A549 treated with CpdA at 1 μM for 4 hours (cell line): Measurements from ENCODE around the gene CTSD. TPM values are rescaled to one million over a fixed set of nuclear protein-coding genes. Genes with fewer than 3 reads are reported as not detected.

Source experiments
- total RNA-seq: library from RNA; stranded (reverse); fragments of 200-300 nt; extraction: Qiagen RNA extraction; gene quantifications from 5 replicates; pipeline ENCODE4 v1.2.3, GENCODE V29; 2022; ENCODE audit warnings: low read depth

CTSD gene
- total RNA-seq, result 340 to 543 TPM (median 476 TPM) in 5 replicates

GRCh38 chr11:1763796-1764661 is at the start of gene CTSD:
Gene CTSD (minus strand): TSS chr11:1763927. CDS start chr11:1763859, 68 bp downstream.

DNA sequence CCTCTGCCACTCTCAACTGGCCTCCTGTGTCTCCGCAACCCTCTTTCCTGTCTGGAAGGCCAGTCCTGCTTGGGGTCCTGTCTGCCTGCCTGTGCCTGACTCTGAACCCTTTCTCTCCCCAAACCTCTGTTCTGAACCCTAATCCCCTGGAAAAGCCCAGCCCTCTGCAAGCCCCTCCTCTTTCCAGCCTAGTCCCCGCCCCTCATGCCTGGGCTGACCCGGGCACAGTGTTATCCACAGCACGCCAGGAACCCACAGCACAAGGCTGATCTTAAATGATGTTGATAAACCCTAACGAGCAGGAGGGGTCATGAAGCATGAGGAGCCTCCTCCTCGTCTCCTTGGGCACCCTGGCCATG is 13.3 kb downstream of the CTSD start, which contains the start of gene IFITM10:
Gene IFITM10 (minus strand): TSS at position 115 of the 359 bp plus-strand sequence. CDS start 153 bp downstream, outside the sequence.

Other genes starting within 250 kb of the CTSD start
- 1.1 to 2.3 TPM (median 2.0 TPM) in 5 replicates for gene DUSP8, start 191.7 kb downstream of the CTSD start, total RNA-seq
- not detected in 5 replicates for gene KRTAP5-1, start 178.6 kb downstream of the CTSD start, total RNA-seq
- gene KRTAP5-2, start 165.6 kb downstream of the CTSD start, total RNA-seq, result not detected in 5 replicates
- not detected in 5 replicates for gene KRTAP5-3, start 155.5 kb downstream of the CTSD start, total RNA-seq
- not detected in 5 replicates for gene KRTAP5-4, start 141.8 kb downstream of the CTSD start, total RNA-seq
- not detected in 5 replicates for gene KRTAP5-5, start 134.2 kb downstream of the CTSD start, total RNA-seq
- not detected in 5 replicates for gene KRTAP5-6, start 66.7 kb downstream of the CTSD start, total RNA-seq
- gene IFITM10, start 13.3 kb downstream of the CTSD start, total RNA-seq, result 0.79 to 1.9 TPM (median 1.0 TPM) in 5 replicates
- gene SYT8, start 71.1 kb upstream of the CTSD start, total RNA-seq, result 0.02 to 0.23 TPM in 2 of 5 replicates, not detected in the others
- gene TNNI2, start 75.1 kb upstream of the CTSD start, total RNA-seq, result 0.21 TPM in 1 of 5 replicates, not detected in the others
- gene LSP1, start 89.2 kb upstream of the CTSD start, total RNA-seq, result 0.96 to 1.3 TPM (median 1.2 TPM) in 5 replicates
- gene PRR33, start 128.0 kb upstream of the CTSD start, total RNA-seq, result 0.02 TPM in 1 of 5 replicates, not detected in the others
- gene TNNT3, start 155.8 kb upstream of the CTSD start, total RNA-seq, result not detected in 5 replicates
- 147 to 160 TPM (median 156 TPM) in 5 replicates for gene MRPL23, start 183.4 kb upstream of the CTSD start, total RNA-seq
- gene H19, start 233.9 kb upstream of the CTSD start, total RNA-seq, result 7.0 to 13.2 TPM (median 9.8 TPM) in 5 replicates